DOHH2 (cell line): ENCODE results near the gene IER5L.

Experiments used
- H3F3A ChIP-seq: fragments of 200-600 bp; sonication (generic), shearing (Covaris generic); 2 replicates; pipeline ENCODE4 v1.6.0; 2016; ENCODE audit warnings: antibody characterized with exemption, mild to moderate bottlenecking; ENCODE audit not compliant: control insufficient read depth, insufficient read depth
- H3K27ac ChIP-seq: fragments of 200-600 bp; sonication (generic); 2 replicates; pipeline ENCODE4 v1.5.1; 2014; ENCODE audit warnings: low read depth, mild to moderate bottlenecking, low read length, moderate library complexity
- H3K27me3 ChIP-seq: fragments of 200-600 bp; sonication (generic); 2 replicates; pipeline ENCODE4 v1.6.1; 2014; ENCODE audit warnings: mild to moderate bottlenecking, low read length, mixed read lengths; ENCODE audit not compliant: control insufficient read depth
- H3K36me3 ChIP-seq: fragments of 200-600 bp; sonication (generic); 2 replicates; pipeline ENCODE4 v1.6.1; 2014; ENCODE audit warnings: mild to moderate bottlenecking, low read length, moderate library complexity, mixed read lengths; ENCODE audit not compliant: control insufficient read depth
- H3K4me1 ChIP-seq: fragments of 200-600 bp; sonication (generic); 2 replicates; pipeline ENCODE4 v1.6.1; 2014; ENCODE audit warnings: mild to moderate bottlenecking, low read length, mixed read lengths; ENCODE audit not compliant: control insufficient read depth
- H3K4me2 ChIP-seq: fragments of 200-600 bp; sonication (generic); 2 replicates; pipeline ENCODE4 v1.6.0; 2014; ENCODE audit warnings: mild to moderate bottlenecking, low read length, moderate library complexity
- H3K4me3 ChIP-seq: fragments of 200-600 bp; sonication (generic); 2 replicates; pipeline ENCODE4 v1.5.1; 2014; ENCODE audit warnings: mild to moderate bottlenecking, low read length, mixed read lengths
- H3K79me2 ChIP-seq: fragments of 200-600 bp; sonication (generic); 2 replicates; pipeline ENCODE4 v1.6.1; 2014; ENCODE audit warnings: mild to moderate bottlenecking, low read length, mixed read lengths; ENCODE audit not compliant: control insufficient read depth
- H3K9me2 ChIP-seq: fragments of 200-600 bp; sonication (generic); replicated peaks from 2 replicates; pipeline ENCODE4 v1.6.1; 2014; ENCODE audit warnings: mild to moderate bottlenecking, low read length, mixed read lengths; ENCODE audit not compliant: control insufficient read depth
- H3K9me3 ChIP-seq: fragments of 200-600 bp; sonication (generic); 2 replicates; pipeline ENCODE4 v1.6.1; 2014; ENCODE audit warnings: antibody characterized with exemption, low read length, mixed read lengths; ENCODE audit not compliant: control insufficient read depth, insufficient read depth
- H4K20me1 ChIP-seq: fragments of 200-600 bp; sonication (generic); 2 replicates; pipeline ENCODE4 v1.6.0; 2014; ENCODE audit warnings: low read depth, mild to moderate bottlenecking, antibody characterized with exemption, low read length, moderate library complexity; ENCODE audit not compliant: control insufficient read depth, insufficient read depth
- EZH2phosphoT487 ChIP-seq: fragments of 200-600 bp; sonication (generic); IDR thresholded peaks from 2 replicates; pipeline ENCODE4 v1.6.1; 2017; ENCODE audit warnings: borderline replicate concordance, mild to moderate bottlenecking, antibody characterized with exemption, low read length, moderate library complexity, mixed read lengths
- TF ChIP-seq, protein P1 (sequence below): fragments of 200-600 bp; sonication (generic); IDR thresholded peaks from one replicate; pipeline ENCODE4 v1.5.1; 2014; ENCODE audit warnings: antibody characterized with exemption, mild to moderate bottlenecking, low read depth, low read length; ENCODE audit not compliant: poor library complexity, severe bottlenecking

The IER5L gene

GRCh38 chr9:129170229-129170628 lies 7.8 kb downstream of the IER5L start:
- Histone ChIP-seq H3K79me2 (no peaks in the 10 kb centered on the region), H3F3A (0 out of 2 replicates have a peak, but pooled peaks cover under 1% of the 10 kb centered on the region), H3K27me3 (peaks cover 38% of the 10 kb centered on the region), H3K9me2 (no peaks in the 10 kb centered on the region), H3K9me3 (no peaks in the 10 kb centered on the region), H3K36me3 (no peaks in the 10 kb centered on the region), H3K4me1 (peaks cover 21% of the 10 kb centered on the region), H3K4me3 (no peak overlapping the region), H3K4me2 (no peak overlapping the region), H3K27ac (no peak overlapping the region), H4K20me1 (no peaks in the 10 kb centered on the region)
- TF ChIP-seq EZH2phosphoT487 = no peak
- TF ChIP-seq, protein P1, sequence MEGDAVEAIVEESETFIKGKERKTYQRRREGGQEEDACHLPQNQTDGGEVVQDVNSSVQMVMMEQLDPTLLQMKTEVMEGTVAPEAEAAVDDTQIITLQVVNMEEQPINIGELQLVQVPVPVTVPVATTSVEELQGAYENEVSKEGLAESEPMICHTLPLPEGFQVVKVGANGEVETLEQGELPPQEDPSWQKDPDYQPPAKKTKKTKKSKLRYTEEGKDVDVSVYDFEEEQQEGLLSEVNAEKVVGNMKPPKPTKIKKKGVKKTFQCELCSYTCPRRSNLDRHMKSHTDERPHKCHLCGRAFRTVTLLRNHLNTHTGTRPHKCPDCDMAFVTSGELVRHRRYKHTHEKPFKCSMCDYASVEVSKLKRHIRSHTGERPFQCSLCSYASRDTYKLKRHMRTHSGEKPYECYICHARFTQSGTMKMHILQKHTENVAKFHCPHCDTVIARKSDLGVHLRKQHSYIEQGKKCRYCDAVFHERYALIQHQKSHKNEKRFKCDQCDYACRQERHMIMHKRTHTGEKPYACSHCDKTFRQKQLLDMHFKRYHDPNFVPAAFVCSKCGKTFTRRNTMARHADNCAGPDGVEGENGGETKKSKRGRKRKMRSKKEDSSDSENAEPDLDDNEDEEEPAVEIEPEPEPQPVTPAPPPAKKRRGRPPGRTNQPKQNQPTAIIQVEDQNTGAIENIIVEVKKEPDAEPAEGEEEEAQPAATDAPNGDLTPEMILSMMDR = no peak

GRCh38 chr9:129166623-129167557 lies 11.2 kb downstream of the IER5L start:
- Histone ChIP-seq H3K36me3 (no peaks in the 10 kb centered on the region), H3F3A (no peaks in the 10 kb centered on the region), H3K4me2 (peak overlapping the region; percentile 27; the same call in 1 of the 2 replicates), H3K4me3 (no peak overlapping the region), H3K27ac (no peak overlapping the region), H3K9me2 (no peaks in the 10 kb centered on the region), H3K9me3 (no peaks in the 10 kb centered on the region), H3K27me3 (peaks cover 7% of the 10 kb centered on the region), H3K79me2 (no peaks in the 10 kb centered on the region), H4K20me1 (no peaks in the 10 kb centered on the region), H3K4me1 (peaks cover 4% of the 10 kb centered on the region)
- TF ChIP-seq, protein P1 = no peak

- Histone ChIP-seq H3K27ac (no peak overlapping the region), H3F3A (no peaks in the 10 kb centered on the region), H3K4me2 (no peak overlapping the region), H3K9me2 (no peaks in the 10 kb centered on the region), H3K36me3 (no peaks in the 10 kb centered on the region), H3K9me3 (no peaks in the 10 kb centered on the region), H3K27me3 (peaks cover 2% of the 10 kb centered on the region), H3K4me3 (no peak overlapping the region), H3K4me1 (peaks cover 4% of the 10 kb centered on the region), H4K20me1 (no peaks in the 10 kb centered on the region), H3K79me2 (no peaks in the 10 kb centered on the region)
- TF ChIP-seq, protein P1 = no peak
- TF ChIP-seq EZH2phosphoT487 = no peak
These were observed 12.9 kb downstream of the IER5L start for GRCh38 chr9:129165198-129165597.
